ENCODE data around the gene EPB41L2.

- TF ChIP-seq, protein P1, sequence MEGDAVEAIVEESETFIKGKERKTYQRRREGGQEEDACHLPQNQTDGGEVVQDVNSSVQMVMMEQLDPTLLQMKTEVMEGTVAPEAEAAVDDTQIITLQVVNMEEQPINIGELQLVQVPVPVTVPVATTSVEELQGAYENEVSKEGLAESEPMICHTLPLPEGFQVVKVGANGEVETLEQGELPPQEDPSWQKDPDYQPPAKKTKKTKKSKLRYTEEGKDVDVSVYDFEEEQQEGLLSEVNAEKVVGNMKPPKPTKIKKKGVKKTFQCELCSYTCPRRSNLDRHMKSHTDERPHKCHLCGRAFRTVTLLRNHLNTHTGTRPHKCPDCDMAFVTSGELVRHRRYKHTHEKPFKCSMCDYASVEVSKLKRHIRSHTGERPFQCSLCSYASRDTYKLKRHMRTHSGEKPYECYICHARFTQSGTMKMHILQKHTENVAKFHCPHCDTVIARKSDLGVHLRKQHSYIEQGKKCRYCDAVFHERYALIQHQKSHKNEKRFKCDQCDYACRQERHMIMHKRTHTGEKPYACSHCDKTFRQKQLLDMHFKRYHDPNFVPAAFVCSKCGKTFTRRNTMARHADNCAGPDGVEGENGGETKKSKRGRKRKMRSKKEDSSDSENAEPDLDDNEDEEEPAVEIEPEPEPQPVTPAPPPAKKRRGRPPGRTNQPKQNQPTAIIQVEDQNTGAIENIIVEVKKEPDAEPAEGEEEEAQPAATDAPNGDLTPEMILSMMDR (IDR thresholded peaks at IDR 0.05): no peak
- TF ChIP-seq POLR2A (IDR thresholded peaks at IDR 0.05): no peak
Observed at GRCh38 chr6:130978660-130979396, 84.2 kb downstream of the EPB41L2 start.

Data from body of pancreas (tissue), 4 donors.